ENCODE results near the gene KAT2B. TPM values are rescaled to one million over a fixed set of nuclear protein-coding genes. Genes with fewer than 3 reads are reported as not detected.

KAT2B gene
- total and polyA plus RNA-seq, 2 of the 8 experiments (the other 6 are each of a cell fraction or from before 2014, with no cell fraction given) = 0.24 to 0.91 TPM

GRCh38 chr3:20064796-20065564 is 24.7 kb downstream of the KAT2B start:
- DNase-seq (ENCODE audit: low read depth in 1 of 2, low spot score in 2 of 2) (no peak), FAIRE-seq (no peak)
- H4K5ac ChIP-seq (ENCODE audit: insufficient read length, low read depth, low read length) = no peak overlapping the region
- H3K4me2 ChIP-seq (ENCODE audit: insufficient read depth in 1 of 2, low read depth in 2 of 2, low read length in 2 of 2) = no peak overlapping the region
- WGBS, 2 experiments (ENCODE audit: extremely low coverage in 1 of 2, insufficient coverage in 1 of 2, insufficient read length in 1 of 2, insufficient replicate concordance in 2 of 2, low coverage in 1 of 2, low lambda C conversion rate in 2 of 2, missing lambda C conversion rate in 1 of 2) = 94% methylated on average over 5 of the region's 5 CpGs; no CpG with 5 or more reads in 1 of the 2 experiments
- peaks cover 1 to 9% (median 4%) of the 10 kb centered on the region in 4 experiments; a peak in 6 of 7 replicates for H3K27me3 ChIP-seq (replicated peaks in 1 of 4; ENCODE audit: control insufficient read depth in 3 of 4, extremely low read depth in 1 of 4, insufficient read depth in 3 of 4, low read length in 3 of 4)
- no peak overlapping the region for H2BK20ac ChIP-seq (ENCODE audit: low read length)
- no peak overlapping the region for H3K27ac ChIP-seq (ENCODE audit: low read depth, low read length)
- no peak overlapping the region for H2BK120ac ChIP-seq (replicated peaks; ENCODE audit: low read depth, low read length)
- H3K9me3 ChIP-seq (ENCODE audit: insufficient read depth in 2 of 2, low read depth in 1 of 2, low read length in 1 of 2) = no peaks in the 10 kb centered on the region
- CTCF ChIA-PET (ENCODE audit: partially characterized antibody) = interaction anchor here (1.3 kb wide), 1 partner anchor 180 kb away, joined by 4 read pairs; no protein-coding TSS in a partner anchor
- no peak overlapping the region for H3K9ac ChIP-seq (replicated peaks in 1 of 4; ENCODE audit: extremely low read depth in 1 of 4, low read depth in 3 of 4, low read length in 3 of 4)
- no peaks in the 10 kb centered on the region for H3K79me2 ChIP-seq (ENCODE audit: control insufficient read depth in 1 of 2, insufficient read depth in 2 of 2, low read length in 2 of 2)
- no peak overlapping the region for H3K4me3 ChIP-seq (ENCODE audit: extremely low read depth in 1 of 4, insufficient read depth in 2 of 4, low read depth in 3 of 4, low read length in 4 of 4)
- no peak overlapping the region for H2AFZ ChIP-seq (ENCODE audit: low read length)
- no peaks in the 10 kb centered on the region for H3K23me2 ChIP-seq (ENCODE audit: low read depth, low read length)
- H3K4me1 ChIP-seq (replicated peaks in 1 of 4; ENCODE audit: control insufficient read depth in 3 of 4, insufficient read depth in 4 of 4, low read length in 3 of 4) = peaks cover 0 to 2% (median 0%) of the 10 kb centered on the region in 4 experiments; a peak in 1 of 7 replicates
- H3K4ac ChIP-seq (replicated peaks; ENCODE audit: insufficient read length, low read depth, low read length) = no peak overlapping the region
- no peak overlapping the region for H3K14ac ChIP-seq (ENCODE audit: insufficient read length)
- H2BK15ac ChIP-seq (ENCODE audit: low read length) = no peak overlapping the region
- H4K8ac ChIP-seq (ENCODE audit: extremely low read depth, insufficient read depth, low read length) = no peak overlapping the region
- no peak overlapping the region for H4K91ac ChIP-seq (replicated peaks; ENCODE audit: insufficient read length, low read length)
- no peaks in the 10 kb centered on the region for H3K36me3 ChIP-seq (ENCODE audit: control insufficient read depth in 2 of 4, insufficient read depth in 4 of 4, low read length in 3 of 4)
- H2BK12ac ChIP-seq (ENCODE audit: low read depth, low read length) = no peak overlapping the region
- TF ChIP-seq TBP (IDR thresholded peaks at IDR 0.05; ENCODE audit: low read depth, low read length) = no peak
- no peak for TF ChIP-seq RBBP5 (IDR thresholded peaks at IDR 0.05; ENCODE audit: borderline replicate concordance, low read depth, low read length)
- TF ChIP-seq PHF8 (conservative IDR thresholded peaks at IDR 0.05; ENCODE audit: low read depth, low read length) = no peak
- TF ChIP-seq HDAC6 (IDR thresholded peaks at IDR 0.05; ENCODE audit: low read depth, low read length) = no peak
- TF ChIP-seq ATF3 (IDR thresholded peaks at IDR 0.05; ENCODE audit: insufficient read depth, low read depth, low read length) = no peak
- no peak for TF ChIP-seq JUN (IDR thresholded peaks at IDR 0.05; ENCODE audit: low read depth, low read length)
- no peak for TF ChIP-seq BCL11A (IDR thresholded peaks at IDR 0.05; ENCODE audit: low read depth in 2 of 2, low read length in 2 of 2)
- no peak for TF ChIP-seq TCF12 (IDR thresholded peaks at IDR 0.05; ENCODE audit: low read depth, low read length)
- TF ChIP-seq SRF (IDR thresholded peaks at IDR 0.05; ENCODE audit: low read depth, low read length) = no peak
- POLR2A ChIA-PET (ENCODE audit: partially characterized antibody) = no interaction called here
- H2AK5ac ChIP-seq (ENCODE audit: low read depth, low read length) = no peak overlapping the region
- H3K18ac ChIP-seq (ENCODE audit: extremely low read depth, low read length) = no peak overlapping the region
- H3K56ac ChIP-seq (replicated peaks; ENCODE audit: insufficient read length, low read depth, low read length) = no peak overlapping the region
- no peaks in the 10 kb centered on the region for H4K20me1 ChIP-seq (replicated peaks in 1 of 2; ENCODE audit: control insufficient read depth in 1 of 2, insufficient read depth in 2 of 2, low read length in 2 of 2)
- no peaks in the 10 kb centered on the region for H3K79me1 ChIP-seq (ENCODE audit: low read depth, low read length)
- no peak overlapping the region for H2BK5ac ChIP-seq (ENCODE audit: low read depth, low read length)
- no peak overlapping the region for H3K23ac ChIP-seq (ENCODE audit: insufficient read length)
